HG03196 (cell line): Measurements from ENCODE around the gene PRM3.

Source experiments
- ATAC-seq: cut with Tn5 transposase; IDR thresholded peaks from one replicate; pipeline ENCODE4 v1.9.1; 2021; ENCODE audit not compliant: unreplicated experiment

The PRM3 gene

DNA sequence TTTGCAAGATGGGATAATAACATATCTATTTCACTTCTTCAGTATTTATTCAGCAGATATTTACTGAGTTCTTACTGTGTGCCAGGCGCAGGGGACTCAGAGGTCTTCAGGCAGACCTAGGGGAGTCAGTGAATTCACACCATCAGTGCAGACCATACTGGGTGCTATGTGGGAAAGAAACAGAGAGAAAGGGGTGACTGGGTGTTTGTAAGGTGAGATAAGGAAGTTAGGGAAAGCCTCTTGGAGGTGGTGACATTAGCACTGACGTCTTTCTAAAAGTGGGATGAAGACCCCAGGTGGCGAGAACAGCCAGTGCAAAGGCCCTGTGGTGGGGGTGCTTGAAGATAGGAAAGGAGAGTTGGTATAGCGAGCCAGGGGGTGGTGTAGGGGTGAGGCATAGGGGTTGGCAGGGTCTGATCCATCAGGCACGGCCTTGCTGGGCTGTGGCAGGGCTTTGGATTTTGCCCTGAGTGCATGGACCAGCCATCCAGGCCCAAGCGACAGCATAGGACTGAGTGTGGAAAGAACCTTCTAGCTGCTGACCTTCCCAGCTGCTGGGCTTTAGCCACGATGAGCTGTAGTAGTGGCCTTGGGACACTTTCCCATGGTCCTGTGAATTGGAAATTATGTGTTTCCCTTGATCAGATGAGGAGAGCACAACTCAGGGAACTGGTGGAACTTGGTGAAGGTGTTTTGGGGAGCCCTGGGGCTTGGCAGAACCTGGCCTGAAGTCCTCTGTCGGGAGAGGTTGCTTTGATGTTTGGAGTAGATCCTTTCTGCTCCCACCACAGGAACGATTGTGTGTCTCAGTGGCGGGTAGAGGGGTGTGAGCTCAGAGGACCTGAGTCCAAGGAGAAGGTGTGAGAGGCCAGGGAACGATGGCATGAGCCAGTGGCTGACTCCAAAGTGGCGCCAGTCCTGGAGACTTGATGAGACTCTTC is 13.5 kb downstream of the PRM3 start:
- no peak for ATAC-seq

DNA sequence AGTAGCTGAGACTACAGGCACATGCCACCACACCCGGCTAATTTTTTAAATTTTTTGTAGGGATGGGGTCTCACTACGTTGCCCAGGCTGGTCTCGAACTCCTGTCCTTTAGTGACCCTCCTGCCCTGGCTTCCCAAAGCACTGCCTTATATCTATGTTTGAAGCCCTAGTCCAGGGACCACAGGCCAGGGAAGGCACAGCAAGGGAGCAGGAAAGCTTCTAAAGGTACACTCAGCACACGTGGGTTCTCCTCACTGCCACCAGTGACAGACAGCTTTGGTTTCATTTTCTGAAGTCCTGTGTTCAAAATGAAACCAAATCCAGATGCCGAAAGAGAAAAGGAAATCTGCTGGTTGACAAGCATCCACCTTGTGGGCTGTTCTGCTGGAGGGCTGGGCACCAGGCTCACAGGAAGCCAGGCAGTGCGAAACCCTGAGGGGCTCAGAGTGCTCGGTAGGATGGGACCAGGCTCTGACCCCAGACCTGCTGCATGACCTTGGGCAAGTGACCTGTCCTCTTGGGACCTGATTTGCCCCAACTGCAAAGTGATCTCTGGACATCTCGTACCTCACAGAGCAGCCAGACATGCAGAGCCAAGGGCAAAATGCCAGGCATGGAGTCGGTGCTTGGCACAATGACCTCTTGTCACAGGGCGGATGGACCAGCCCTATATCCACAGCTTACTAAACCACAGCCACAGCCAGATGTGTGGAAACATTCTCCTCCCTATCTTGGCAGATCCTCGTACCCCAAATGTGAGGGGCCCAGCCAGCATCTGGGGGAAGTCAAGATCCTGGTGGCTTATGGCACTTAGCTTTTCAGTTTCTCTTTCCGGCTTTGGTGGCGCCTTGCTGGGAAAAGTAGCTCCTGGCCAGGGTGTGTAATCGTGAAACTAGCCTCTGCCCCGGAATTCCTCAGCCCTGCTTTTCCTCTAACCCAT is 14.6 kb downstream of the PRM3 start:
- no peak for ATAC-seq

DNA sequence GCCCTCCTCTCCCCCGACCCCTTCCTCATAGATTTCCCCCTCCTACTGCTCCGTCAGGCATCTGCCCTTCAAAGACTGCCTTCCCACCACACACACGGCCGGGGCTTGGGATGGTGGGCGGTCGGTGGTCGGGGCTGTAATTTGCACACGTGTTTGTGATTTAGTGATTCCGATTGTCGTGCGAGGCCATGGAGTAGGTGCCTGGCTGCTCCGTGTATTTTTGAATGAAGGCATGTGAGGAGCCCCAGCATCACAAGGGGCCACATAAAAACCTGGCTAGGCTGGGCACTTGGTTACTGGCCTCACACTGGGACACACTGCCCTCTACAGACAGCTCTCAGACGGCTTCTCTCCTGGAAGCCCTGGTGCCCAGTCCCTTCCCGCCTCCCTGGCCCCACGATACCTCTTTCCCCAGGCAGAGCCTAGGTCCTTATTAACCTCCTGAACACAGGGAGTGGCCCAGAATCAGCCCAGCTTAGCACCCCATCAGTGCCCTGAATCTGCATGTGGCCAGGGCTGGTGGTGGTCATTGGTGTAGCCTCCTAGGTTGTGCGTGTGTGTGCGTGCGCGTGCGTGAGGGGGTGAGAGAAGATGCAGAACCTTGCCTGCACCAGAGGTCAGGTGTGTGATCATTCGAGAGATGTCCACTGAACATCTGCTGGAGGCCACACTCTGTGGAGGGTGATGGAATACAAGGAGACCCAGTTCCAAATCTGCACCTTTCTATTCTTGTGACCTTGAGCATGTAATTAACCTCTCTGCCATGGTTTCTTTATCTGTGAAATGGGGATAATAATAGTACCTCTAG is 16.1 kb downstream of the PRM3 start:
- ATAC-seq = no peak

DNA sequence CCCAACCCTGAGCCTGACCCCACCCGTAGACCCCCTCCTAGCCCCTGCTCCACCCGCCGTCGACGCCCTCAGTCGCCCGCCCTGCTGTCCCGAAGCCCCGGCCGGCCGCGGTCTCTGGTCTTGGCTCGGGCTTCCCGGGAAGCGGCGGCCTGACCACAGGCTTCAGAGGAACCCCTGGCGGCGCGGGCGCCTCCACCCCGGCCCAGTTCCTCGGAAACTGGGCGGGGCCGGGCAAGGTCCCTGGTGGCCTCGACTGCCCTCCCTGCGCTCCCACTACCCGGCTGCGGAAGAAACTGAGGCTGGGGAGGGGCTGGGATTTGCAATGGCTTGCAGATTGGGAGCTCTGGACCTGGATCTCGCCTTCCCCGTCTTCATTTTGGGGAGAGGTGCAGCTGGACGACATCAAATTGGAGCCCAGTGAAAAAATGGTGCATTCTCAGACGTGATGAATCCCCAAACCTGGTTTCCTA is 16.7 kb downstream of the PRM3 start:
- no peak for ATAC-seq

DNA sequence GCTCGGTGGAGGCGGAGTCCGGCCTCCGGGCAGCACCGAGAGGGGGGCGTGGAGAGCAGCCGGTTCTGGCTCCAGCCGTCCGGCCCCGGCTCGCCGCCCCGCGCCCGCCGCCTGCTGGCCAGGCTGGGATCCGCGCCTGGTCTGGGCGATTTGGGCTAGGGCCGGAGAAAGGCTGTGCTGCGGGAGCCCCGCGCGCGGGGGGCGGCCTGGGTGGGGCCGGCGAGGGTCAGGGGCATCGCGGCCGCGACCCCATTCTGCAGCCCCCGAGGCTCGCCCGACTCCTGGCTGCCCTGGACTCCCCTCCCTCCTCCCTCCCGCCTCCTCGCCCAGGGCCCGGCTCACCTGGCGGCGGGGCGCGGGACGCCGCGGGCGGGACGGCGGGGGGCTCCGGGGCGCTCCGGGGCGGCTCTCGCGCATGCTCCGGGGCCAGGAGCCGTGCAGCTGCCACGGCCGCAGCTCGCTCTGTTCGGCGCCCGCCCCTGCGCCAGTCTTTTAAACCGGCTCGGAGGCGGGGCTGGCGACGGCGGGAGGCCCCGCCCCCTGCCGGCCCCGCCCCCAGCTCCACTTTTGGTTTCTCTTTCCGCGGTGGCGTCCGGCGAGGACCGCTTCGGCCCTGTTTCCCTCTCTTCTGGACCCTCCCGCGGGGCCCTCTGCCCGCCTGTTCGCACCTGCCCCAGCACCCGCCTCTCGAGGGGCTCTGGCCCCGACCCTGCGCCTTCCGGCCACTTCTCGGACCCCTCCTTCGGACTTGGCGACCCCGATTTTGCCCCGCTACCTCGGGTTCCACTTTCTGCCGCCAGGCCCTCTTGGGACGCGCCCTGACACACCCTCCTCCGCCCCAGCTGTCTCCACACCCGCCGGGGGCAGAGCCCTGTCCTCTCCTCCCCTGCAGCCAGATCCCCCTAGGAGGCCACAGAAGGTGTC is 17.4 kb downstream of the PRM3 start, which contains the start of gene SOCS1:
Gene SOCS1 (minus strand): TSS at position 468 of the 924 bp plus-strand sequence. CDS start 726 bp downstream, outside the sequence.
- peak; percentile 45 for ATAC-seq

DNA sequence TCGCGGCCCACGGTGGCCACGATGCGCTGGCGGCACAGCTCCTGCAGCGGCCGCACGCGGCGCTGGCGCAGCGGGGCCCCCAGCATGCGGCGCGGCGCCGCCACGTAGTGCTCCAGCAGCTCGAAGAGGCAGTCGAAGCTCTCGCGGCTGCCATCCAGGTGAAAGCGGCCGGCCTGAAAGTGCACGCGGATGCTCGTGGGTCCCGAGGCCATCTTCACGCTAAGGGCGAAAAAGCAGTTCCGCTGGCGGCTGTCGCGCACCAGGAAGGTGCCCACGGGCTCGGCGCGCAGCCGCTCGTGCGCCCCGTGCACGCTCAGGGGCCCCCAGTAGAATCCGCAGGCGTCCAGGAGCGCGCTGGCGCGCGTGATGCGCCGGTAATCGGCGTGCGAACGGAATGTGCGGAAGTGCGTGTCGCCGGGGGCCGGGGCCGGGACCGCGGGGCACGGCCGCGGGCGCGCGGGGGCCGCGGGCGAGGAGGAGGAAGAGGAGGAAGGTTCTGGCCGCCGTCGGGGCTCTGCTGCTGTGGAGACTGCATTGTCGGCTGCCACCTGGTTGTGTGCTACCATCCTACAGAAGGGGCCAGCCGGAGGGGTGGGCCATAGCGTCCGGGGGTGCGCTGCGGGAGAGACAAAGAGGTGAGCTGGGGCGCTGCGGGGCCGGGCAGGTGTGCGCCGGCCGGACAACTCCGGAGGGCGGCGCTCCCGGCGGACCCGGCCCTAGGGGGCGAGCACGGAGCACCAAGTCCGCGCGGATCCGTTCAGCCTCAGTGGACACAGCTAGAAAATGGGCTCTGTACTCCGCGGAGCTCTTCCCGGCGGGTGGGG is 18.3 kb downstream of the PRM3 start:
- no peak for ATAC-seq

DNA sequence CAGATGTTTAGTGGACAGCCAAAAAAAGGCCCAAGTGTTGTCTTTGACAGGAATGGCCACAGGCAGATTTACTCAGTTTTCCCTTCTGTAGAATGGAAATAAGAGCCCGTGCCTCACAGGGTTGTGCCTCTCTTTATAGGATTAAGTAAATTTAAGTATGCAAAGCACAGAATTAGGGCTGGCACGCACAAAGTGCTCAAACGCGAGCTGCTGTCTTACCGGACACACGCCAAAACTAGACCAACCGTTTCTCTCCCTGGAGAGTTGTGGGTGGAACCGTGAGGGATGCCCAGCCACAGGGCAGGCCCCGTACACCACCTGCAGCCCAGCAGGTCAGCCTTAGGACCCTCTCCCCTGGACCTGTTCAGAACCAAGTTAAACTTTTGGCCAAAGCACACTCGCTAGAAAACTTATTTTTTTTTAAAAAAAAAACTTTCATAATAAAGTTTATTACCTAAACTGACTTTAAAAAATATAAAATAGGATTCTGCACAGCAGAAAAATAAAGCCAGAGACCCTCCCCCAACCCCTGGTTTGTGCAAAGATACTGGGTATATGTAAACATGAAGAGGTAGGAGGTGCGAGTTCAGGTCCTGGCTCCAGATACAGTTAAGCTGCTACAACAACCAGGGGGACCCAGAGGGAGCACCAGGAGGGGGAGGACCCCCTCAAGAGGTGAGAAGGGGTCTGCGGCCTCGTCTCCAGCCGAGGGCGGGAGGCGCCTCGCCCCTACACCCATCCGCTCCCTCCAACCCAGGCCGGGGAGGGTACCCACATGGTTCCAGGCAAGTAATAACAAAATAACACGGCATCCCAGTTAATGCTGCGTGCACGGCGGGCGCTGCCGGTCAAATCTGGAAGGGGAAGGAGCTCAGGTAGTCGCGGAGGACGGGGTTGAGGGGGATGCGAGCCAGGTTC is 19.2 kb downstream of the PRM3 start:
- no peak for ATAC-seq

DNA sequence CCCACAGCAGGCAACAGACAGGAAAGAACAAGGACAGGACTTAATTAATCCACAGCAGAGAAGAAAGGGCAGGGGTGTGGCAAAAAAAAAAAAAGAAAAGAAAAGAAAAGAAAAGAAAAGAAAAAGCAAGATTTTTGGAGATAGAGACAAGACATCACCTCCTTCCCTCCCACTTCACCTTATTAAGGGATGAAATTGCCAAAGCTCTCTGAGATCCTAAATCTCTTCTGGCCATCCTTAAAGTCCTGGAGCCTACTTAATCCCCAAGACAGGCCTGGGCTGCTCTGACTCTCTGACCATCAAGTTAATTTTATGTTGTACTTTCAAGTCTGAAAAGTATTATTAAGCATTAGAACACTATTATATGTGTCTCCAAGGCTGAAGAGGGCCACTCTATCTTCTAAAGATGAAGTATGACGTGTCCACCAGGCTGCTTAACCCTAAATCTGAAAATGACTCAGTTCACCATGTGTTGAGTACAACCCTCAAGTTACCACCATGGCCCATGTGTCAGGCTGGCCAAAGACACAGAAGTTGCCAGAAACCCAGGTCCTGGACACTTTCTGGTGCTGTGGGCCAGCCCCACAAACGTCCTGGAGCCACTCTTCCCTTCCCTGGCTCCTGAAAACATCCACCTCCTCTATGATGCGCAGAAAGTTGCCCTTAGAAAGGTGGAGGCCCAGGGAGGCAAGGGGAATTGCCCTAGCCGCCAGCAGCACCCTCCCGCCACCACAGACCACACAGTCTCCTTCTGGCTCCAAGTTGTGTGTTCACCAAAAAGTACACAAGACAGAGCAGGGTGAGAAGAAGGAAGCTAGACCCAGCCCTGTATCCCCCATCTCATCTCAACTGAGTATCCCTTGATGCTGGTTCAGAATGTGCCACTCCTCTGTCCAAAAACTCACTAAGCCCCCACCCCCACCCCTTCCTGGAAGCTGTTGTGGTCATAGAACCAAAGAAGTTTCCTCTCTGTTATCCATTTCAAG is 20.1 kb downstream of the PRM3 start:
- no peak for ATAC-seq

DNA sequence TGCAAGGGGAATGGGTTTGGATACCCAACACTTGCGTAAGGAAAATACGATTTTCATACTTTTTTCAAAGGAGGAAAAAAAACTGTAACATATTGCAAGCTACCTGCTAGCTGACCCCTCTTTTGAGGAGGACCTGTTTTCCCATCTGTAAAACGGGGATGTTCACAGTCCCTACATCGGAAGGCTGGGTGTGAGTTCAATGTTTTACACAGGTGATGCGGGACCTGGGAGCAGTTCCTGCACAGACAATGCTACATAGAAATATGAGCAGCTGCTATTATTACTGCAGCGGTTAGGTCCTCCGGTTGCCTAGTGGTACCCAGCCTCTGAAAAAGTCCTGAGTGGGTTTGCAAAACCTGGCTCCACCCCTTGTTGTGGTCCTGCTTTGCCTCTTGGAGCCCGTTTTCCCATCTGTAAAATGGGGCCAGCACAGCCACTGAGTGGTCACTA is 20.9 kb downstream of the PRM3 start:
- ATAC-seq = no peak

DNA sequence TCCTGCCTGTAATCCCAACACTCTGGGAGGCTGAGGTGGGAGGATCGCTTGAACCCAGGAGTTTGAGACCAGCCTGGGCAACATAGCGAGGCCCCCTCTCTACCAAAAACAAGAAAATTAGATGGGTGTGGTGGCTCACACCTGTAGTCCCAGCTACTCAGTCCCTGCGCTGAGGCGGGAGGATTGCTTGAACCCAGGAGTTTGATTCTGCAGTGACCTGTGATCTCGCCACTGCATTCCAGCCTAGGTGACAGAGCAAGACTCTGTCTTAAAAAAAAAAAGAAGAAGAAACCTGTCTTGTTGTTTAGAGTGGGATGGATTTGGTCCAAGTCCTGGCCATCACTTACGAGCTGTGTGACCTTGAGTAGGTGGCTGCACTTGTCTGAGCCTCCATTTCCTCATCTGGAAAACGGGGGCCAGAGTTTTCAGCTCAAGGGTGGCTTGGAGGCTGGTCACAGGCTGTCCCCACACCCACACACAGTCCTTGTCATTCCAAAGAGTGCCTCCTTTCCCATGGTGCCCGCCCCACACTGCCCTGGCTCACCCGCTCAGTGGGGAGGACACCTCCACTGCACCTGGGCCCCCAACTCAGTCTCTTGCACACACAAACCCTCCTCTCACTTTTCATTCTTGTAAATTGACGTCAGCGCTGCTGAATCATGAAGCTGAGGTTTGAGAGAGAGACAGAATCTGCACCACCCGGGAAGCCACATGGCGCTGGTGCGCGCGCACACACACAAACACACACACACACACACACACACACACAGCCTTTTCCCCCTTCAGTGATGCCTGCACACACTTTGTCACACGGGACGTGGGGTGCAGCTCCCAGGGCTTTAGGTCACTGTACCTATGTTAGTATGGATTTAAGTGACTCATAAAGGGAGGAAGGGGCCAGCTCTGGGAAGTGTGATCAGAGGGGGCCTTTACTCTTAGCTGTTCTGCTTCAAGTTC is 21.6 kb downstream of the PRM3 start:
- ATAC-seq = no peak

DNA sequence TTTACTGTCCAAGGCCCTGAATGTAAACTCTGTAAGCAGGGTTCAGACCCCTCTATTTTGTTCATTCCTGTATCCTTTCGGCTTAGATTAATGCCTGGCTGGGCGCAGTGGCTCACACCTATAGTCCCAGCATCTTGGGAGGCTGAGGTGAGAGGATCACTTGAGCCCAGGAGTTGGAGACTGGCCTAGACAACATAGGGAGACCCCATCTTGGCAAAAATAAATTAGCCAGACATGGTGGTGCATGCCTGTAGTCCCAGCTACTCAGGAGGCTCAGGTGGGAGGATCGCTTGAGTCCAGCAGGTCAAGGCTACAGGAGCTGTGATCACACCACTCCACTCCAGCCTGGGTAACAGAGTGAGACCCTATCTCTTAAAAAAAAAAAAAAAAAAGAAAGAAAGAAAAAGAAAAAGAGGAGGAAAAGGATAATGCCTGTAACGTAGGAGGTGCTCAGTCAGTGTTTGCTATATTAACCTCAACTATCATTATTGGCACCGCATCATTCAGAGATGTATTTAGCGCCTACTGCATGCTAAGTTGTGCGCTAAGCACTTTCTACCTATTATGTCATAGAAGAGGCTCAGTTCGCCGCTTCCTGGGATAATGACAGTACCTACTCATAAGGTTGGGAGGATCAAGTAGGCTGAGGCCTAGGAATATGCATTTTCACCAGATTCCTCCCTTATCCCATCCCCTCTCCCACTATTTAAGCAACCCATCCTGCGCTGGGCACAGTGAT is 22.5 kb downstream of the PRM3 start:
- no peak for ATAC-seq

DNA sequence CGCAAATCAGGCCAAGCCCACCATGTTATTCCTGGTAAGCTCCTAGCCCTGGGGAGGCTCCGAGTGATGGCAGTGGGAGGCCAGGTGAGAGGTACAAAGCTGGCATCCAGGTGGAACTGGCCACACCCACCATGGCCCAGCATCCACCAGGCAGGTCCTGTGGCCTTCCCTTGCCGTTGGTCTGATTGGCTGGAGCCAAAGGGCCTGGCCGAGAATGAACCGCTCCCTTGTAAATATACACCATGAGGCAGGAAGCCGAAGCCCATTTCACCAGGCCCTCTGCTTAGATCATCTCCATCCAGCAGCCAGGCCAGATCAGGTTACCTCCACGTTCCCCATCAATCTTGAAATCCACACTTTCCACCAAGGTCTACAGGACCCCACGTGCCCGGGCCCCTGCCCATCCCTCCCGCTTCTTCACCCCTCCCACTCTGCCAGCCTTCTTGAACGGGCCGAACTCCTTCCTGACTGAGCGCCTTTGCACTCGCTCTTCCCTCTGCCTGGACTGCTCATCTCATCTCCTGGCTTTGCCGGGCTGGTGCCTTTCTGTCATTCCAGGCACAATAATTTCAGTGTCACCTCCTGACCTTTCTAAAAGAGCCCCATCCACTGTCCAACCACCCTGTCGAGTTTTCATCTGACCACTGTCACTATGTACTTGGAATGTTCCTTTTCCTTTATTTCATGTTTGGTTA is 23.2 kb downstream of the PRM3 start:
- no peak for ATAC-seq

DNA sequence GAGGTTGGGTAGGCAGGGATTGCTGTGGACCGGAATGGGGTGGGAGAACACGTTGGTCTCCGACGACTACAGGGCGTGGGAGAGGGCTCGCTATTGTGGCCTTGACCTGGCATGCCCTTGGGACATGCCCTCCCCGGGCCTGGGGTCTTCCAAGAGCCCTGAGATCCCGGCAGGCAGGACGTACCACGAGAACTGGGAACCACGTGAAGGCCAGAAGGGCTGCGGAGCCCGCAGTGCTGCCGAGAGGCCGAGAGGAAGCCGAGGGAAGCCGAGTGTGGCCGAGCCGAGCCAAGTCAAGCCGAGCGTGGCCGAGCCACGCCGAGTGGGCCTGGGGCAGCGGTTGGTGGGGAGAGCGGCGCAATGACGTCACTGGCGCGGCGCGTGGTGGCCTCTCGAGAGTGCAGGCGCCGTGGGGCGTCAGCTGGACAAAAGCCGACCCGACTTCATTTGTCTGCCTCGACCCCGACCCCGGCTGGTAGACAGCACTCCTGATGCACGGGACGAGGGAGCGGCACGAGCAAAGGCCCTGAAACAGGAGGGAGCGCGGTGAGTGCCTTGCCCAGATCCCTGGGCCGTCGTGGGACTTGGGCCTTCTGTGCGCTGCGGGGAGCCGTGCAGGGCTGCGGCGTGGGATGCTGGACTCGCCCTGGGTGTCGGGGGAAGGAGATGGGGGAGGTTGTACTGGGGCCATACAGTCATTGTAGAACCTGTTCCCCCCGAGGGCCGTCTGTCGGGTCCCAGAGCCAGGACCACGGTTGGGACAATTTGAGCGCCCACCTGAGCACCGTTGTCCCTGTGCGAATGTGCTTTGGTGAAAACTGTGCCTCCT is 24.0 kb downstream of the PRM3 start:
- ATAC-seq = no peak
